Activated CD4-positive, alpha-beta T cell treated with anti-CD3 and anti-CD28 coated beads, Interleukin-2, amount 10 ng/mL, durations not matched to agents 7 days and 5 days (primary cell): ENCODE data around the gene NDUFS8. TPM values are rescaled to one million over a fixed set of nuclear protein-coding genes. Genes with fewer than 3 reads are reported as not detected.

Experiments used
- CTCF ChIA-PET: fragments of 350-600 bp; sonication (Branson Sonifier 250); formaldehyde crosslinking; loops from one replicate; lab custom pipeline; 2021; ENCODE audit warnings: antibody characterized with exemption; lab: Charles Lee
- POLR2A ChIA-PET: fragments of 350-600 bp; sonication (Branson Sonifier 250); formaldehyde crosslinking; loops from one replicate; lab custom pipeline; 2021; ENCODE audit warnings: antibody characterized with exemption; lab: Charles Lee
- DNase-seq: peaks from one replicate; pipeline ENCODE4 v3.0.0-alpha.2; 2020
- H3K27ac Mint-ChIP-seq: one replicate; pipeline ENCODE4 v1.8.0; 2021; ENCODE audit warnings: mild to moderate bottlenecking, moderate library complexity, mixed read lengths
- H3K27me3 Mint-ChIP-seq: one replicate; pipeline ENCODE4 v1.8.0; 2021; ENCODE audit warnings: mixed read lengths
- H3K36me3 Mint-ChIP-seq: one replicate; pipeline ENCODE4 v1.8.0; 2021; ENCODE audit warnings: low read depth, mixed read lengths
- H3K4me1 Mint-ChIP-seq: one replicate; pipeline ENCODE4 v1.8.0; 2021; ENCODE audit warnings: mixed read lengths
- H3K4me3 Mint-ChIP-seq: one replicate; pipeline ENCODE4 v1.8.0; 2021; ENCODE audit warnings: mild to moderate bottlenecking, moderate library complexity, mixed read lengths
- H3K9me3 Mint-ChIP-seq: one replicate; pipeline ENCODE4 v1.8.0; 2021; ENCODE audit warnings: mixed read lengths
- total RNA-seq, 2 experiments: library from RNA; stranded (reverse); gene quantifications; one replicate each; pipeline ENCODE4 v1.2.3, GENCODE V29; 2021

Gene NDUFS8
- total RNA-seq, 2 experiments from 2014 or later, result 116 to 138 TPM

- H3K27me3 Mint-ChIP-seq, result no peaks in the 10 kb centered on the region
- H3K36me3 Mint-ChIP-seq, result no peaks in the 10 kb centered on the region
- ChIA-PET CTCF (interaction anchor here (1.0 kb wide), 1 partner anchor 11 kb away, joined by 4 read pairs; no protein-coding TSS in a partner anchor), POLR2A (no interaction called here)
- peaks cover 18% of the 10 kb centered on the region for H3K4me1 Mint-ChIP-seq
- DNase-seq, result no peak
- H3K9me3 Mint-ChIP-seq, result no peaks in the 10 kb centered on the region
- H3K4me3 Mint-ChIP-seq, result no peak overlapping the region
- H3K27ac Mint-ChIP-seq, result no peak overlapping the region
Observed at GRCh38 chr11:68026391-68027105, 3.9 kb upstream of the NDUFS8 start.

- no peaks in the 10 kb centered on the region for H3K36me3 Mint-ChIP-seq
- H3K27ac Mint-ChIP-seq, result no peak overlapping the region
- peaks cover 22% of the 10 kb centered on the region for H3K4me1 Mint-ChIP-seq
- POLR2A ChIA-PET, result no interaction called here
- no peaks in the 10 kb centered on the region for H3K9me3 Mint-ChIP-seq
- no peak for DNase-seq
- CTCF ChIA-PET, result no interaction called here
- H3K4me3 Mint-ChIP-seq, result no peak overlapping the region
- no peaks in the 10 kb centered on the region for H3K27me3 Mint-ChIP-seq
Observed at GRCh38 chr11:68027667-68028066, 2.8 kb upstream of the NDUFS8 start.

- Mint-ChIP-seq H3K27me3 (no peaks in the 10 kb centered on the region), H3K4me3 (peak overlapping the region; percentile 93), H3K36me3 (peaks cover 5% of the 10 kb centered on the region), H3K4me1 (peaks cover 24% of the 10 kb centered on the region), H3K27ac (peak overlapping the region; percentile 82), H3K9me3 (no peaks in the 10 kb centered on the region)
- CTCF ChIA-PET, result interaction anchor here (1.4 kb wide), 1 partner anchor 9 kb away, joined by 6 read pairs; the partner anchor contains the start of gene TCIRG1
- DNase-seq, result no peak
- POLR2A ChIA-PET, result interaction anchor here (0.6 kb wide), 1 partner anchor 458 kb away, joined by 4 read pairs; no protein-coding TSS in a partner anchor
Observed at GRCh38 chr11:68028802-68029545, 1.5 kb upstream of the NDUFS8 start.

- Mint-ChIP-seq H3K36me3 (peaks cover 7% of the 10 kb centered on the region), H3K27ac (peak overlapping the region; percentile 95), H3K27me3 (no peaks in the 10 kb centered on the region), H3K9me3 (no peaks in the 10 kb centered on the region), H3K4me1 (peaks cover 29% of the 10 kb centered on the region), H3K4me3 (peak overlapping the region; percentile 93)
- ChIA-PET CTCF (interaction anchor here (0.7 to 1.0 kb wide), 2 partner anchors 11 to 176 kb away, joined by 3 read pairs; no protein-coding TSS in a partner anchor), POLR2A (no interaction called here)
- DNase-seq, result peak; percentile 32
Observed at GRCh38 chr11:68031144-68031464, 623 bp downstream of the NDUFS8 start.

- no peak for DNase-seq
- H3K27ac Mint-ChIP-seq, result peak overlapping the region; percentile 95
- H3K36me3 Mint-ChIP-seq, result peaks cover 9% of the 10 kb centered on the region
- no peaks in the 10 kb centered on the region for H3K27me3 Mint-ChIP-seq
- no peaks in the 10 kb centered on the region for H3K9me3 Mint-ChIP-seq
- peaks cover 38% of the 10 kb centered on the region for H3K4me1 Mint-ChIP-seq
- POLR2A ChIA-PET, result no interaction called here
- peak overlapping the region; percentile 93 for H3K4me3 Mint-ChIP-seq
- CTCF ChIA-PET, result interaction anchor here (1.0 kb wide), 1 partner anchor 175 kb away, joined by 3 read pairs; no protein-coding TSS in a partner anchor
Observed at GRCh38 chr11:68032003-68032402, 1.5 kb downstream of the NDUFS8 start.

GRCh38 chr11:68032997-68033707 lies 2.7 kb downstream of the NDUFS8 start:
- ChIA-PET CTCF (interaction anchor here (1.1 kb wide), 1 partner anchor 12 kb away, joined by 3 read pairs; no protein-coding TSS in a partner anchor), POLR2A (no interaction called here)
- H3K9me3 Mint-ChIP-seq, result no peaks in the 10 kb centered on the region
- no peaks in the 10 kb centered on the region for H3K27me3 Mint-ChIP-seq
- H3K36me3 Mint-ChIP-seq, result peaks cover 9% of the 10 kb centered on the region
- no peak overlapping the region for H3K4me3 Mint-ChIP-seq
- no peak overlapping the region for H3K27ac Mint-ChIP-seq
- DNase-seq, result no peak
- H3K4me1 Mint-ChIP-seq, result peaks cover 47% of the 10 kb centered on the region

- CTCF ChIA-PET, result no interaction called here
- Mint-ChIP-seq H3K27me3 (no peaks in the 10 kb centered on the region), H3K27ac (no peak overlapping the region), H3K4me1 (peaks cover 47% of the 10 kb centered on the region), H3K4me3 (no peak overlapping the region), H3K9me3 (no peaks in the 10 kb centered on the region), H3K36me3 (peaks cover 9% of the 10 kb centered on the region)
- POLR2A ChIA-PET, result no interaction called here
- no peak for DNase-seq
Observed at GRCh38 chr11:68033708-68034045, 3.2 kb downstream of the NDUFS8 start.

GRCh38 chr11:68035266-68035876 lies 4.9 kb downstream of the NDUFS8 start:
- H3K9me3 Mint-ChIP-seq, result no peaks in the 10 kb centered on the region
- H3K4me3 Mint-ChIP-seq, result no peak overlapping the region

GRCh38 chr11:68036141-68036716 lies 5.7 kb downstream of the NDUFS8 start:
- CTCF ChIA-PET, result interaction anchor here (1.4 kb wide), 1 partner anchor 13 kb away, joined by 3 read pairs; no protein-coding TSS in a partner anchor
- H3K4me3 Mint-ChIP-seq, result no peak overlapping the region
- peaks cover 33% of the 10 kb centered on the region for H3K4me1 Mint-ChIP-seq

More at GRCh38 chr11:68035266-68035876, 4.9 kb downstream of the NDUFS8 start:
- POLR2A ChIA-PET, result no interaction called here
- CTCF ChIA-PET, result interaction anchor here (0.7 kb wide), 1 partner anchor 175 kb away, joined by 3 read pairs; no protein-coding TSS in a partner anchor
- no peak for DNase-seq
- H3K27me3 Mint-ChIP-seq, result no peaks in the 10 kb centered on the region
- peaks cover 10% of the 10 kb centered on the region for H3K36me3 Mint-ChIP-seq
- peaks cover 34% of the 10 kb centered on the region for H3K4me1 Mint-ChIP-seq
- peak overlapping the region; percentile 68 for H3K27ac Mint-ChIP-seq

GRCh38 chr11:68036717-68037239 lies 6.3 kb downstream of the NDUFS8 start:
- ChIA-PET POLR2A (no interaction called here), CTCF (interaction anchor here (0.9 to 2.3 kb wide), 5 partner anchors 8 to 206 kb away, joined by 3 to 6 read pairs (median 3); no protein-coding TSS in a partner anchor)
- peak overlapping the region; percentile 91 for H3K27ac Mint-ChIP-seq
- H3K4me3 Mint-ChIP-seq, result peak overlapping the region; percentile 54
- H3K9me3 Mint-ChIP-seq, result no peaks in the 10 kb centered on the region
- no peaks in the 10 kb centered on the region for H3K27me3 Mint-ChIP-seq
- H3K36me3 Mint-ChIP-seq, result peaks cover 10% of the 10 kb centered on the region
- peak; percentile 24 for DNase-seq
- peaks cover 34% of the 10 kb centered on the region for H3K4me1 Mint-ChIP-seq

More at GRCh38 chr11:68036141-68036716, 5.7 kb downstream of the NDUFS8 start:
- DNase-seq, result no peak
- no peaks in the 10 kb centered on the region for H3K9me3 Mint-ChIP-seq
- peak overlapping the region; percentile 91 for H3K27ac Mint-ChIP-seq
- H3K27me3 Mint-ChIP-seq, result no peaks in the 10 kb centered on the region
- peaks cover 10% of the 10 kb centered on the region for H3K36me3 Mint-ChIP-seq
- POLR2A ChIA-PET, result no interaction called here

- DNase-seq, result no peak
- CTCF ChIA-PET, result interaction anchor here (0.9 to 2.3 kb wide), 6 partner anchors 9 to 206 kb away, joined by 3 to 6 read pairs (median 4); no protein-coding TSS in a partner anchor
Observed at GRCh38 chr11:68037411-68038225, 7.1 kb downstream of the NDUFS8 start.

More at GRCh38 chr11:68037411-68038225, 7.1 kb downstream of the NDUFS8 start:
- Mint-ChIP-seq H3K27me3 (no peaks in the 10 kb centered on the region), H3K4me3 (peak overlapping the region; percentile 54), H3K9me3 (no peaks in the 10 kb centered on the region), H3K4me1 (peaks cover 34% of the 10 kb centered on the region), H3K36me3 (peaks cover 10% of the 10 kb centered on the region), H3K27ac (peak overlapping the region; percentile 91)
- POLR2A ChIA-PET, result no interaction called here
